Adipocyte (in vitro differentiated cells): ENCODE results near the gene ROGDI.

Experiments
- DNase-seq: peaks from one replicate; pipeline ENCODE4 v3.0.0-alpha.2; 2015; ENCODE audit warnings: low read depth
- H3K27me3 ChIP-seq: replicated peaks from 2 replicates; pipeline ENCODE4 v1.7.0; 2013; ENCODE audit warnings: mild to moderate bottlenecking, low read length, moderate library complexity; ENCODE audit not compliant: control insufficient read depth, insufficient read depth
- H3K36me3 ChIP-seq: 2 replicates; pipeline ENCODE4 v1.7.0; 2013; ENCODE audit warnings: low read length, mild to moderate bottlenecking, moderate library complexity; ENCODE audit not compliant: control insufficient read depth, insufficient read depth, severe bottlenecking
- H3K4me1 ChIP-seq: 2 replicates; pipeline ENCODE4 v1.7.0; 2013; ENCODE audit warnings: mild to moderate bottlenecking, low read length, moderate library complexity; ENCODE audit not compliant: control insufficient read depth, insufficient read depth
- H3K4me3 ChIP-seq: 2 replicates; pipeline ENCODE4 v1.7.0; 2013; ENCODE audit warnings: mild to moderate bottlenecking, low read length, moderate library complexity
- H3K9ac ChIP-seq: 2 replicates; pipeline ENCODE4 v1.7.0; 2013; ENCODE audit warnings: mild to moderate bottlenecking, low read length, moderate library complexity
- H3K9me3 ChIP-seq: 2 replicates; pipeline ENCODE4 v1.7.0; 2013; ENCODE audit warnings: mild to moderate bottlenecking, low read length, moderate library complexity; ENCODE audit not compliant: control insufficient read depth

Gene ROGDI

DNA sequence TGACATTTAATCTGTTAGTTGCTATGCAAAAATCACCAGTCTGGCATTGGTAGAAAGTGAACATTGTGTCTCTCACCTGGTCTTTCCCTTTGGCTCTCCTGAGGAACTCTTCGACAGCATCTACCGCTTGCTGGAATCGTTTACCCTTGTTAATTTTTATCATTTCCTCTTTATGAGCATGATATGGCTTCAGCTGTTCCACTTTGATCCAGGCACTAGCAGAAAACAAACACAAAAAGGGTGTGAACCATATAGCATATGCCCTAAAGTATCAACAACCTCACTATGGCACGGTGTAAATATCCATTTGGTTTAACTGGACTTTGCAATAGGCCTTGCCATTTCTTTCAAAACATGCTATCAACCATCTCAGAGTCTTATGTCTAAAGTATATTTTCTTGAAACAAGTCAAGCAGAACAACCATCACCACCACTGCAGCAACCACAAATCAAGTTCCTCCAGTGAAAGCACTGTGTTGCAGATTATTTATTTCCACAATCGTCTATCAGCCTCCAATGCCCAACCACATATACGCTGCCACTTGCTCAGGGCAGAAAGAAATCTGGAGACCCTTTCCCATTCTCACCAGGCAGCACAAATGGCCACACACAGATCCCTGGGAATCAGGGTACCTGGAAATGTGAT, 30.4 kb upstream of the ROGDI start:
- Histone ChIP-seq H3K36me3 (peaks cover 85% of the 10 kb centered on the region), H3K4me3 (no peak overlapping the region)

DNA sequence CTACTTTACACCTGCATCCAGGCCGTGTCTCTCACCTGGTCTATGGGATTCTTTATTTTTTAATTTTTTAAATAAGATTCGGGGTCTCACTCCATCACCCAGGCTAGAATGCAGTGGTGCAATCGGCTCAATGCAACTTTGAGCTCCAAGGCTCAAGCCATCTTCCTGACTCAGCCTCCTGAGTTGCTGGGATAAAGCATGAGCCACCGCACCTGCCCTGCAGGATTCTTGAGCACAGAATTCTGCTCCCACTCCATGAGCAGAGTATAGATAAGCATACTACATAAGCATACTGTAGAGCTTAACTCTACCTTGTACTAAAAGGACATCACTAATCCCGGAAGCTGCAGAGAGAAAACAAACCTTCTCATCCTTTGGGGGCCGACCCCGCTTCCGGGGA, 29.2 kb upstream of the ROGDI start:
- peaks cover 9% of the 10 kb centered on the region for H3K4me1 ChIP-seq
- H3K9me3 ChIP-seq: no peaks in the 10 kb centered on the region
- no peaks in the 10 kb centered on the region for H3K27me3 ChIP-seq
- no peak for DNase-seq
- peaks cover 88% of the 10 kb centered on the region for H3K36me3 ChIP-seq
- H3K9ac ChIP-seq: no peak overlapping the region
- no peak overlapping the region for H3K4me3 ChIP-seq

More for the DNA sequence above, 30.4 kb upstream of the ROGDI start:
- Histone ChIP-seq H3K9me3 (no peaks in the 10 kb centered on the region), H3K27me3 (no peaks in the 10 kb centered on the region), H3K4me1 (peaks cover 9% of the 10 kb centered on the region), H3K9ac (no peak overlapping the region)
- no peak for DNase-seq

DNA sequence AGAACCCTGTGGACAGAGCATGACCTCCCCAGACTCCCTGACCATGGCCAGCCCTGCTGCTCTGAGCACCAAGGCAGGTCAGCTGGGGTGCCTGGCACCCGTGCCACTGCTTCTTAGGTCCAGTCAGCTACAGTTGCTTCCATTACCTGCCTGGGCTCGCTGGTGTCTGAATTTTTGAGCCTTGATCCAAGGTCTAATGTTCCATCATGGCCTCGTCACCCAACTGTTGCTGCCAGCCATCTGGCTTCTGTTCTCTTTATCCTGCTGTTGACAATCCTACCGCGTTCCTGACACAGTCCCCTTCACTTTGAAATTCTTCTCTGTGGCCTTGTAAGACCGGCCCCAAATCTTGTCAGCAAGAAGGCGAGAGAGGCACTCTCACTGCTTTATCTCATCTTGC, 28.0 kb upstream of the ROGDI start:
- Histone ChIP-seq H3K9ac (no peak overlapping the region), H3K4me1 (peaks cover 9% of the 10 kb centered on the region), H3K27me3 (no peaks in the 10 kb centered on the region), H3K36me3 (peaks cover 88% of the 10 kb centered on the region), H3K4me3 (no peak overlapping the region), H3K9me3 (no peaks in the 10 kb centered on the region)
- no peak for DNase-seq

GRCh38 chr16:4828567-4829321, 26.3 kb upstream of the ROGDI start:
- DNase-seq: peak; percentile 19
- H3K4me1 ChIP-seq: peaks cover 9% of the 10 kb centered on the region
- no peaks in the 10 kb centered on the region for H3K27me3 ChIP-seq
- H3K36me3 ChIP-seq: peaks cover 89% of the 10 kb centered on the region
- H3K4me3 ChIP-seq: no peak overlapping the region
- no peaks in the 10 kb centered on the region for H3K9me3 ChIP-seq
- no peak overlapping the region for H3K9ac ChIP-seq

- H3K9ac ChIP-seq: no peak overlapping the region
- no peaks in the 10 kb centered on the region for H3K9me3 ChIP-seq
- no peaks in the 10 kb centered on the region for H3K27me3 ChIP-seq
- peaks cover 9% of the 10 kb centered on the region for H3K4me1 ChIP-seq
- no peak overlapping the region for H3K4me3 ChIP-seq
- no peak for DNase-seq
- H3K36me3 ChIP-seq: peaks cover 89% of the 10 kb centered on the region
These were observed 24.5 kb upstream of the ROGDI start for GRCh38 chr16:4826980-4827379.

DNA sequence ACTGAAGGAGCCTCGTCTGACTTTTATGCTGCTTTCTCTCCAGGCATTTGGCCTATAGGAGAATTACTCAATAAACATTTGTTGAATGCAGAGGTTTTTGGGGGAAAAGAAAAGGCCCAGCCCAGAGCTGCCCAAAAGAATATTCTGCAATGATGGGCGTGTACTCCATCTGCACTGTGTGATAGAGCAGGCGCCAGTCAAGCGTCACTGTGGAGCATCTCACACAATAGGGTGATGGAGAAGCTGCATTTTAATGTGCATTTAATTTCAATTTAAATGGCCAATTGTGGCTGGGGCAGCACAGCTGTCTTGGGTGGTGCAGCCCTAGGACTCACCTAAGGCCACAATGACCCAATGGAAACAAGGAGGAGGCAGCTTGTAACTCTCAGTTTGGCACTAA, 24.1 kb upstream of the ROGDI start:
- H3K4me1 ChIP-seq: peaks cover 9% of the 10 kb centered on the region
- DNase-seq: no peak
- H3K4me3 ChIP-seq: no peak overlapping the region
- H3K36me3 ChIP-seq: peaks cover 89% of the 10 kb centered on the region
- no peaks in the 10 kb centered on the region for H3K27me3 ChIP-seq
- no peaks in the 10 kb centered on the region for H3K9me3 ChIP-seq
- no peak overlapping the region for H3K9ac ChIP-seq

DNA sequence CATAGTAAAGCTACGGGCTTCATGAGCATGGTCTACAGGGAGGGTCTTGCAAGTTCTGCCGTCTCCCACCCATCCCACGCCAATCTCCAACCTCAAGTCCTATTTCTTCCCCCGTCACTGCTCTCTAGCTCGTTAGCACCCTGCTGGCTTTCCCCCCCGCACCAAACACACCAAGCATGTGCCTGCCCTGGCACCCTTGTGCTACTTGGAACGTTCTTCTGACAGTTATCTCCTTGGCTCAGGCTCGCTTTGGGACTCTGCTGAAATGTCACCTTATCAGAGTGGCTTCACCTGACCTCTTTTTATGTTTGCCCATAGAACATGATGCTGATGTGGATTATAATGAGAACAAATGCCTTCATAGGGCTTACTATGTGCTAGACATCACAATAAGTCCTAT, 22.8 kb upstream of the ROGDI start:
- H3K4me3 ChIP-seq: no peak overlapping the region
- DNase-seq: no peak
- H3K36me3 ChIP-seq: peaks cover 89% of the 10 kb centered on the region
- no peaks in the 10 kb centered on the region for H3K9me3 ChIP-seq
- no peak overlapping the region for H3K9ac ChIP-seq
- no peaks in the 10 kb centered on the region for H3K27me3 ChIP-seq
- peaks cover 9% of the 10 kb centered on the region for H3K4me1 ChIP-seq

DNA sequence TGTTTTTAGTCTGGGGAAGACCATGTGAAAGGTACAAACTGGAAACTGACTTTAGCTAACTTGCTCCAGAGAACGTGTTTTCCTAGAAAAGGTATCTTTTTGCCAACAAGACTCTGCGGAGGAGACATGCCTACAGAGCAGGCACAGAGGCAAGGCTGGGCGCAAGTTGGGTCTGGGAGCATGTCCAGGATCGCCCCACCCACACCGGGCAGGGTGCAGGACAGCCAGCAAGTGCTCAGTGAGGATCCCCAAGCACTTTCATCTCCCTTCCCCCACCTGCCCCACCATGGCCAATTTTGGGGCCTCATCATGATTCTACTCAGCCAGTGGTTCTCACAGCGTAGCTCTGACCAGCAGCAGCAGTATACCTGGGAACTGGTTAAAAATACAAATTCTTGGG, 18.2 kb upstream of the ROGDI start:
- DNase-seq: no peak
- Histone ChIP-seq H3K27me3 (no peaks in the 10 kb centered on the region), H3K4me1 (no peaks in the 10 kb centered on the region), H3K9ac (no peak overlapping the region), H3K36me3 (peaks cover 85% of the 10 kb centered on the region), H3K4me3 (no peak overlapping the region), H3K9me3 (no peaks in the 10 kb centered on the region)

DNA sequence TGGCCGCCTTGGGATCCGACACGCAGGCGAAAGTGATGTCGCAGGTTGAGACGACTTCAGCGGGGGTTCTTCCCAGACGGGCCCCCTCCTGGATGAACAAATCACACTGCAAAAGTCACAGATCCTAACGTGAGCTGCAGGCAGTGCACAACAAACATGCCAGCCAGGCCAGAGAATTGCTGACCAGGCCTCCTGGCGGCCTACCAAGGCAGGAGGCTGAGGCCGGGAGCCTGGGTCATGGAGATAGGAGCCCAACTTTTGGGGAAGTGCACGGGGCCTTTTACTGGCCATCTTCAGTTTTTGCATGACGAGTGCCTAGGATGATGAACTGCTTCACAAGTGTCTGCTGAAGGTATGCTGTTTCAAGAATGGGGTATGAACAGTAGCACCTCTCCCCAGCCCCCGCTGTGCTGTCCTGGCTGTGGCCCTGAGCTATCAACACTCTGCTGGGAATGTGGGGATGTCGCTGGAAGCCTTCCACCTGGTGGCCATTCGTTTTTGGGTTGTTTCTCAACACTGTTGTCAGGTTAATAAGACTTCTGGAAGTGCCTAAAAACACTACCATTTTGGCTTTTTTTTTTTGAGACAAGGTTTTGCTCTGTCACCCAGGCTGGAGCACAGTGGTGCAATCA, 12.2 kb upstream of the ROGDI start:
- H3K4me3 ChIP-seq: no peak overlapping the region
- no peaks in the 10 kb centered on the region for H3K27me3 ChIP-seq
- no peaks in the 10 kb centered on the region for H3K4me1 ChIP-seq
- H3K9ac ChIP-seq: no peak overlapping the region
- no peaks in the 10 kb centered on the region for H3K9me3 ChIP-seq
- H3K36me3 ChIP-seq: peaks cover 83% of the 10 kb centered on the region
- DNase-seq: no peak

DNA sequence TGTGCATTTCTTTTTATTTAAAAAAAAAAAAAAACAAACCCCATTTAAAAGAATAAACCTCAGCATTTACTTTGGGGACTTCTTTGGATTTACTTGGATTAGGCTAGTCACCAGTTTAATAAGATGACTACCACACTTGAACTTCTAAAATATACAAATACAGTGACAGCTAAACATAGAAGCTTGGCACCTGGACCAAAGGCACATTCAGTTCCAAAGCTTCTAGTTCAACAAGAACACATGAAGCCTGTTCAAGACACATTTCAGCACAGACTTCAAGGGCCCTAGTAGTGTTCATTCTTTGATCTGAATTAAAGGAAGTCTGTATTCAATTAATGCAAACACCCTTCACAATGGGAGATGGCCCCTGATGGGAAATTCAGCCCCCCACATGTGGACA, 11.6 kb upstream of the ROGDI start:
- H3K4me1 ChIP-seq: no peaks in the 10 kb centered on the region
- H3K4me3 ChIP-seq: no peak overlapping the region
- no peak overlapping the region for H3K9ac ChIP-seq
- no peak for DNase-seq
- H3K9me3 ChIP-seq: no peaks in the 10 kb centered on the region
- H3K27me3 ChIP-seq: no peaks in the 10 kb centered on the region
- peaks cover 81% of the 10 kb centered on the region for H3K36me3 ChIP-seq

DNA sequence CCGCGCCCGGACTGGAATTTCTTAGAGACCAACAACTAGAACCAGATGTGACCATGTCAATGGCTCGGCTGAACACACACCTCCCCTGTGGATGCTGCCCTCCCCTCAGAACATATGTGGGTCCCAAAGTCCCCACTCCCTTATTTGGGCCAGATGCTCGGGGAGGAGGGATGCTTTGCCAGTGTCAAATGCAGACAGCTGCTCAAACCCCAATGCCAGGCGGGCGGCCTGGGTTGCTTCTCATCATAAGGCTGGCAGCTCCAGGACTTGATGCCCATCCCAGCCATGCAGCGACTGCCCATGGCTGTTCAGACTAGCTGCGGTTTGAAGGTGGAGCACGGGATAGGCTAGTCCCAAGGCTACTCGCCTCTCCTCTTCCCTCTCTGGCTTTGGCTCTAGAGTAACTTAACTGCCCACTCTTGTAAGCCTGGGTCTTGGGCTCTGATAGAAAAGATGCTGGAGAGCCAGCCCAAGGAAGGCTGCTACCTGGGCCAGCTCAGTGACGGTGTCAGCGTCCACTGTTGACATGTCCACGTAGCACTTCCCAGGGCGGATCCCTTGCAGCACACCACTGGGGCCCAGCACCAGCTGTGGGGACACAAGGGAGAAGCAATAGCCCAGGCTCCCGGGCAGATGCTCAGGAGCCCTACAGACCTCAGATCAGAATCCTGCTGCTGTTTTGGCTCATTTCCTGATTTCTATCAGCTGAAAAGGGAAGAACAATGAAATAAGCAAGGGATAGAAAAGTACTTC, 11.0 kb upstream of the ROGDI start:
- no peak for DNase-seq
- Histone ChIP-seq H3K4me1 (no peaks in the 10 kb centered on the region), H3K9ac (no peak overlapping the region), H3K9me3 (no peaks in the 10 kb centered on the region), H3K4me3 (no peak overlapping the region), H3K36me3 (peaks cover 80% of the 10 kb centered on the region), H3K27me3 (no peaks in the 10 kb centered on the region)
